Neutrophil (primary cell): ENCODE results near the gene FAM228A.

Source experiments
- H3K27ac ChIP-seq: fragments of 200-600 bp; sonication (generic); 2 replicates; pipeline ENCODE4 v1.5.1; 2016; ENCODE audit warnings: mild to moderate bottlenecking, moderate library complexity
- H3K27me3 ChIP-seq: fragments of 200-600 bp; sonication (generic); 2 replicates; pipeline ENCODE4 v1.6.0; 2016; ENCODE audit warnings: mild to moderate bottlenecking
- H3K36me3 ChIP-seq: fragments of 200-600 bp; sonication (generic); 2 replicates; pipeline ENCODE4 v1.5.1; 2017
- H3K4me1 ChIP-seq, 2 experiments: fragments of 200-600 bp in 1 of 2; sonication (generic) in 1 of 2; 1 replicate in 1 of 2; 2 replicates in 1 of 2; pipeline versions ENCODE4 v1.5.1 to v1.6.1; 2013 to 2016; ENCODE audit warnings: low read depth in 1 of 2, low read length in 1 of 2, mild to moderate bottlenecking in 1 of 2, moderate library complexity in 1 of 2; ENCODE audit not compliant: control insufficient read depth in 1 of 2, insufficient read depth in 1 of 2
- H3K4me3 ChIP-seq, 2 experiments: fragments of 200-600 bp in 1 of 2; sonication (generic) in 1 of 2; 1 replicate in 1 of 2; 2 replicates in 1 of 2; pipeline ENCODE4 v1.5.1; 2013 to 2016; ENCODE audit warnings: low read depth in 1 of 2, low read length in 1 of 2, mild to moderate bottlenecking in 1 of 2, moderate library complexity in 1 of 2
- H3K9me3 ChIP-seq: fragments of 200-600 bp; sonication (generic); 2 replicates; pipeline ENCODE4 v1.5.1; 2016
- TF ChIP-seq, protein P1 (sequence below): fragments of 200-600 bp; sonication (generic); IDR thresholded peaks from 2 replicates; pipeline ENCODE4 v1.5.1; 2016; ENCODE audit warnings: antibody characterized with exemption

Gene FAM228A

DNA sequence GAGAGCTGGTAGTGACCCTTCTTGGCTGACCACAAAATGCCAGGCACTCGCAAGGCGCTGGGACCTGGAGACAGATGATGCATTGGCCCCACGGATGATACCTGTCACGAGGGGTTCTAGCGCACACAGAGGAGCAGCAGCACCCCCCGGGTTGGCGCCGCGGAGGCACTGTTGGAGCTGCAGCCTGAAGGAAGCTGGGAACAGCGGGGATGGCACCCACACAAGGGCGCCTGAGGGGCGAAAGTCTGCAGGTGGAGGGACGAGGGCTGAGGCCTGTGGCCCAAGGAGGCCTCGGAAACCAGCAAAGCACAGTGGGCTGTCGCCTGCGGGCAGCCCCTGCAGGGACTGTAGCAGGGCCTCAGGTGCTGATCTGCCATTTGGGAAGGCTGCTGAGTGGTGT is 33.6 kb downstream of the FAM228A start:
- TF ChIP-seq, protein P1, sequence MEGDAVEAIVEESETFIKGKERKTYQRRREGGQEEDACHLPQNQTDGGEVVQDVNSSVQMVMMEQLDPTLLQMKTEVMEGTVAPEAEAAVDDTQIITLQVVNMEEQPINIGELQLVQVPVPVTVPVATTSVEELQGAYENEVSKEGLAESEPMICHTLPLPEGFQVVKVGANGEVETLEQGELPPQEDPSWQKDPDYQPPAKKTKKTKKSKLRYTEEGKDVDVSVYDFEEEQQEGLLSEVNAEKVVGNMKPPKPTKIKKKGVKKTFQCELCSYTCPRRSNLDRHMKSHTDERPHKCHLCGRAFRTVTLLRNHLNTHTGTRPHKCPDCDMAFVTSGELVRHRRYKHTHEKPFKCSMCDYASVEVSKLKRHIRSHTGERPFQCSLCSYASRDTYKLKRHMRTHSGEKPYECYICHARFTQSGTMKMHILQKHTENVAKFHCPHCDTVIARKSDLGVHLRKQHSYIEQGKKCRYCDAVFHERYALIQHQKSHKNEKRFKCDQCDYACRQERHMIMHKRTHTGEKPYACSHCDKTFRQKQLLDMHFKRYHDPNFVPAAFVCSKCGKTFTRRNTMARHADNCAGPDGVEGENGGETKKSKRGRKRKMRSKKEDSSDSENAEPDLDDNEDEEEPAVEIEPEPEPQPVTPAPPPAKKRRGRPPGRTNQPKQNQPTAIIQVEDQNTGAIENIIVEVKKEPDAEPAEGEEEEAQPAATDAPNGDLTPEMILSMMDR, result no peak
- Histone ChIP-seq H3K4me1 (peaks cover 19 to 28% of the 10 kb centered on the region in 2 experiments), H3K27ac (no peak overlapping the region), H3K27me3 (no peaks in the 10 kb centered on the region), H3K36me3 (peaks cover 97% of the 10 kb centered on the region), H3K9me3 (no peaks in the 10 kb centered on the region), H3K4me3 (no peak overlapping the region)

DNA sequence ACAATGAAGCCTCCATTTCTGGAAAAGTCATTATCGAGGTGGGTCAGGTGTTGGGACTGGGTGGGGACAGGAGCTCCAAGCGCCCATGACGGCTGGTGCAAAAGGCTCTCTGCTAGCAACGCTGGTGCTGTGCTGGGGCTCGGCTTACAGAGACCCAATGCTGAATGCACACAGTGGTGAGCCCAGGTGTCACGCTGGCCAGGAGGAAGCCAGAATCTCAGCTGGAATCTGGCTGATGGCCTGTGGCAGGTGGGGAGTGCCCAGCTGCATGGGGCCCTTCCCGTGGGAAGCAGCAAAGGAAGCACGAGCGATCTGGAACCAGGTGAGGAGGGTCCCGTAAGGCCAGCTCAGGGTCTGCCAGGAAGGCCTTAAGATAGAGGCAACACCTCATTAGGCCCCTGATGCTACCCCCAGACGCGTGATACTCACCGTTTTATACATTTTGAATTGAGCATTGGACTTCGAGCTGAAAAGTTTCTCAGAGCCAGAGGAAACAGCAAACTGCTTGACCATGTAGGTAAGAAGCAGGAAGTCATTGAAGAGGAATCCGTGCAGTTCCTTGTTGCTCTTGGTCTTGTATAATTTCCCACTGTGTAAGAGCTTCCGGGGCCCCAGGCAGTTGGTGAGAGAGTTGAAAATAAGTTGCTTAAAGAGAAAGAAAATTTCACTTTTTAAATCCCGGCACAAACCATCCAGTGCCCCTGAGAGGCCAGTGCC is 34.7 kb downstream of the FAM228A start:
- Histone ChIP-seq H3K36me3 (peaks cover 96% of the 10 kb centered on the region), H3K4me3 (peak overlapping the region; percentile 14 to 31), H3K9me3 (no peaks in the 10 kb centered on the region), H3K27ac (peak overlapping the region; percentile 92), H3K4me1 (peaks cover 19 to 28% of the 10 kb centered on the region in 2 experiments), H3K27me3 (no peaks in the 10 kb centered on the region)
- TF ChIP-seq, protein P1, result no peak

DNA sequence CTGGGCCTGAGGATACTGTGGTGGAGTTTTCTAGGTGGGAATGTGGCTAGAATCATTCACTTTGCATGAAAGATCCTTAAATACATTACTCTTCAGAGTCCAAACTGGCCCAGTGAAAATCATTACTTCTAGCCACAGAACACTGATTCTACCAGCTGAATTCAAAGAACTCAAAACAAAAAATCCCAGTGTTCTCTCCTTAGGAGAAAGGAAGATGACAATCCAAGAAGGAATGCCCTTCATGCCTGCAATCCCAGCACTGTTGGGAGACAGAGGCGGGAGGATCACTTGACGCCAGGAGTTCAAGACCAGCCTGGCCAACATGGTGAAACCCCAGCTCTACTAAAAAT is 35.2 kb downstream of the FAM228A start:
- Histone ChIP-seq H3K4me1 (peaks cover 19 to 28% of the 10 kb centered on the region in 2 experiments), H3K27me3 (no peaks in the 10 kb centered on the region), H3K4me3 (peak overlapping the region; percentile 7 to 31), H3K27ac (peak overlapping the region; percentile 92), H3K36me3 (peaks cover 95% of the 10 kb centered on the region), H3K9me3 (no peaks in the 10 kb centered on the region)
- TF ChIP-seq, protein P1, result no peak

DNA sequence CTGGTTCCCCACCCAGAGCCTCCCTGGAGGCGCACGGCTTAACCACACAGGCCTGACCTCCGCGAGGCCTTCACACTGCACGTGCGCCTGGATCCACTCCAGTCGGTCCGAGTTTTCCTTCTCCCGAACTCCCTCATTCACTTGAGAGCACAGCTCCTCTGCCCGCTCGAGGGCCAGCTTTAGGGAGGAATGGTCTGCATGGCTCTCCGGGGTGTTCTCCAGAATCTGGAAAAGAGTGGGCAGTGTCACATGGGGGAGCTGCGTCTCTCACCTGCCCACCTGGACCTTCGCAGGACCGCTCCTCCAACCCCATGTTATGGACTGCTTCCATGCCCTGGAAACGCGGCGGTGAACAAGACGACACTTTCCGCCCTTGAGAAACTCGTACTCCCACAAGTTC is 35.9 kb downstream of the FAM228A start:
- H3K36me3 ChIP-seq, result peaks cover 95% of the 10 kb centered on the region
- no peaks in the 10 kb centered on the region for H3K27me3 ChIP-seq
- TF ChIP-seq, protein P1, result no peak
- H3K9me3 ChIP-seq, result no peaks in the 10 kb centered on the region
- H3K4me3 ChIP-seq, result no peak overlapping the region
- H3K4me1 ChIP-seq, result peaks cover 19 to 28% of the 10 kb centered on the region in 2 experiments
- peak overlapping the region; percentile 92 for H3K27ac ChIP-seq

DNA sequence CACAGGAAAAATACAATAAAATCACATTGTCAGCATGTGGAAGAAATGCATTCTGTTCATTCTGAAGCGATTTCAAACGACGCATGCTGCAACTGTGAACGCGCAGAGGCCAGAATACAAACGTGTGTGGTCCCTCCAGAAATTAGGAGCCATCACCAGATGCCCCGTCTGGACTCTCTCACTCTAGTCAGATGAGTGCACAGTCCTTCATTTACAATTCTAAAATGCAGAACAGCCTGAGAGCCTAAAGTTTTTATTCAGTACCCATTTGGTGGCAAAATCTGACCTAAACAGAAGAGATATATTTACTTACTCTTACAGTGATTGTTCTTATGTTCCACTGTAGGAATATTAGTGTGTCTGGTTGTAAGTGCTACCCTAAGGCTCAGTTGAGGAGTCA is 36.6 kb downstream of the FAM228A start:
- Histone ChIP-seq H3K27me3 (no peaks in the 10 kb centered on the region), H3K4me1 (peaks cover 19 to 28% of the 10 kb centered on the region in 2 experiments), H3K27ac (no peak overlapping the region), H3K36me3 (peaks cover 95% of the 10 kb centered on the region), H3K9me3 (no peaks in the 10 kb centered on the region), H3K4me3 (no peak overlapping the region)
- TF ChIP-seq, protein P1, result no peak
